ENCODE results near the gene DENND6B.

- no peak for TF ChIP-seq MAX (IDR thresholded peaks at IDR 0.05)
- TF ChIP-seq CTCF (IDR thresholded peaks at IDR 0.05 in 2 of 3, conservative IDR thresholded peaks at IDR 0.05 in 1 of 3; ENCODE audit: borderline replicate concordance in 1 of 3, insufficient read depth in 1 of 3, low read depth in 2 of 3, low read length in 2 of 3): no peak
- TF ChIP-seq ATF3 (IDR thresholded peaks at IDR 0.05): no peak
- TF ChIP-seq JUND (IDR thresholded peaks at IDR 0.05): no peak
- no peak for TF ChIP-seq EGR1 (IDR thresholded peaks at IDR 0.05; ENCODE audit: low read depth)
- TF ChIP-seq POLR2A (IDR thresholded peaks at IDR 0.05; ENCODE audit: borderline replicate concordance, extremely low read depth, insufficient read depth, insufficient read length): no peak
- TF ChIP-seq EZH2 (IDR thresholded peaks at IDR 0.05): no peak
- TF ChIP-seq YY1 (IDR thresholded peaks at IDR 0.05; ENCODE audit: extremely low read depth, insufficient replicate concordance, low read depth, low read length): no peak
Observed at GRCh38 chr22:50357222-50357621, 30.4 kb upstream of the DENND6B start.
